Mammary epithelial cell (primary cell): ENCODE data around the gene PPP1R36.

ENCODE experiments used
- CTCF ChIP-seq, 2 donors: IDR thresholded peaks in 1 of 2; conservative IDR thresholded peaks in 1 of 2; 2 replicates each; pipeline ENCODE4 v1.5.1; 2011 to 2012; ENCODE audit warnings: inconsistent platforms in 2 of 2, low read length in 2 of 2, mild to moderate bottlenecking in 2 of 2, control low read depth in 1 of 2, low read depth in 1 of 2; ENCODE audit not compliant: insufficient read depth in 1 of 2; ENCODE audit errors: extremely low read depth in 1 of 2
- EZH2 ChIP-seq: IDR thresholded peaks from 2 replicates; pipeline ENCODE4 v1.6.1; 2012; ENCODE audit warnings: low read length, inconsistent platforms, borderline replicate concordance

- TF ChIP-seq CTCF (conservative IDR thresholded peaks at IDR 0.05 in 1 of 2, IDR thresholded peaks at IDR 0.05 in 1 of 2; ENCODE audit: extremely low read depth in 1 of 2, insufficient read depth in 1 of 2, low read depth in 1 of 2, low read length in 2 of 2) (peak in 1 of 2 donors; percentile 17), EZH2 (no peak)
These were observed 47.3 kb upstream of the PPP1R36 start for GRCh38 chr14:64502456-64502855.
